Gastroesophageal sphincter (tissue), 4 donors: ENCODE measurements around the gene KLK14. TPM values are rescaled to one million over a fixed set of nuclear protein-coding genes. Genes with fewer than 3 reads are reported as not detected.

ENCODE experiments used
- ATAC-seq: fragments of 150-250 bp; one replicate; pipeline ENCODE4 v1.9.1; 2016; ENCODE audit warnings: mild to moderate bottlenecking, moderate library complexity
- H3K27ac ChIP-seq, 4 donors: fragments of 200-600 bp; sonication (generic) in 3 of 4; 1 replicate in 3 of 4; 2 replicates in 1 of 4; pipeline ENCODE4 v1.5.1; 2016 to 2019
- H3K27me3 ChIP-seq: fragments of 200-600 bp; sonication (generic); one replicate; pipeline ENCODE4 v1.5.1; 2019
- H3K36me3 ChIP-seq, 2 donors: fragments of 200-600 bp; sonication (generic); one replicate each; pipeline ENCODE4 v1.5.1; 2019; ENCODE audit warnings: control low read depth in 1 of 2
- H3K4me1 ChIP-seq, 3 donors: fragments of 200-600 bp; sonication (generic); 1 replicate in 2 of 3; 2 replicates in 1 of 3; pipeline ENCODE4 v1.5.1; 2016 to 2019; ENCODE audit warnings: control low read depth in 2 of 3
- H3K4me3 ChIP-seq, 2 donors: fragments of 200-600 bp; sonication (generic); one replicate each; pipeline ENCODE4 v1.5.1; 2019; ENCODE audit warnings: mild to moderate bottlenecking in 1 of 2, moderate library complexity in 1 of 2
- H3K9me3 ChIP-seq, 3 donors: fragments of 200-600 bp; sonication (generic); one replicate each; pipeline ENCODE4 v1.5.1; 2017 to 2019; ENCODE audit warnings: control low read depth in 2 of 3
- EP300 ChIP-seq: sonication (generic); formaldehyde crosslinking; IDR thresholded peaks from one replicate; pipeline ENCODE4 v1.6.1; 2017; ENCODE audit warnings: antibody characterized with exemption, mild to moderate bottlenecking
- POLR2A ChIP-seq, 2 donors: fragments of 450-650 bp; IDR thresholded peaks; one replicate each; pipeline ENCODE4 v1.6.1; 2017; ENCODE audit warnings: antibody characterized with exemption in 2 of 2, mild to moderate bottlenecking in 2 of 2, moderate library complexity in 1 of 2
- POLR2AphosphoS5 ChIP-seq: sonication (generic); formaldehyde crosslinking; IDR thresholded peaks from one replicate; pipeline ENCODE4 v1.6.1; 2017; ENCODE audit warnings: antibody characterized with exemption
- WGBS, 2 donors: methylation state at CpG; one replicate each; pipeline ENCODE4 v1.1.5; 2018; ENCODE audit warnings: low coverage in 1 of 2; 5-methylcytosine and 5-hydroxymethylcytosine counted together
- total RNA-seq, 4 donors: library from RNA; depleted of rRNA; stranded (reverse); fragments of >200 nt; gene quantifications; one replicate each; pipeline ENCODE4 v1.1.0, GENCODE V29; 2016
- TF ChIP-seq, protein P1 (sequence below), 4 experiments: fragments of 200-600 bp in 2 of 4; fragments of 450-650 bp in 2 of 4; sonication (generic) in 1 of 4; IDR thresholded peaks; one replicate each; pipeline ENCODE4 v1.5.1; 2017 to 2019; ENCODE audit warnings: antibody characterized with exemption in 4 of 4, mild to moderate bottlenecking in 2 of 4, moderate library complexity in 2 of 4

The KLK14 gene
- total RNA-seq, 4 donors from 2014 or later, result not detected

DNA sequence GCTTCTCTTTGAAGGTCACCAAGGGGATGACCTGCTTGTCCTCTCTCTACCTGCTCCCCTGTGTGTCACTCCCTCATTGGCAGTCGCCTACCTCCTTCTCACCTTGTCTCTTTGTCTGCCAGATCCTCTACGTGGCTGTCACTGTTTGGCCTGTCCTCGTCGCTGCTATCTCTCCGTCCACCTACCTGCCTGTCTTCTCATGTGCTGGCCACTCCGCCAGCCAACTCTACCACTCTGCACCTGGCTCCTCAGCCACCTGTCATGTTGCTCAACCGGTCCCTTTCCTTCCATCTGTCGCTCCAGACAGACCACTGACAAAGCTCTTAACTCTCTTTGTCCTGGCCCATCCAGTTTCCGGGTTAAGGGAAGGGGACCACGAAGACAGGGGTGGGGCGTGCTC is 48.0 kb downstream of the KLK14 start, which contains the start of gene KLK12:
TSS of gene KLK12 (minus strand) at position 299 of the 400 bp plus-strand sequence. CDS start 381 bp downstream, outside the sequence.
- peaks cover 64% of the 10 kb centered on the region for H3K27me3 ChIP-seq
- ATAC-seq, result no peak
- H3K36me3 ChIP-seq, result no peaks in the 10 kb centered on the region
- H3K4me1 ChIP-seq, result no peaks in the 10 kb centered on the region
- no peaks in the 10 kb centered on the region for H3K9me3 ChIP-seq
- no peak within 1 kb of the TSS for H3K4me3 ChIP-seq
- TF ChIP-seq, protein P1, sequence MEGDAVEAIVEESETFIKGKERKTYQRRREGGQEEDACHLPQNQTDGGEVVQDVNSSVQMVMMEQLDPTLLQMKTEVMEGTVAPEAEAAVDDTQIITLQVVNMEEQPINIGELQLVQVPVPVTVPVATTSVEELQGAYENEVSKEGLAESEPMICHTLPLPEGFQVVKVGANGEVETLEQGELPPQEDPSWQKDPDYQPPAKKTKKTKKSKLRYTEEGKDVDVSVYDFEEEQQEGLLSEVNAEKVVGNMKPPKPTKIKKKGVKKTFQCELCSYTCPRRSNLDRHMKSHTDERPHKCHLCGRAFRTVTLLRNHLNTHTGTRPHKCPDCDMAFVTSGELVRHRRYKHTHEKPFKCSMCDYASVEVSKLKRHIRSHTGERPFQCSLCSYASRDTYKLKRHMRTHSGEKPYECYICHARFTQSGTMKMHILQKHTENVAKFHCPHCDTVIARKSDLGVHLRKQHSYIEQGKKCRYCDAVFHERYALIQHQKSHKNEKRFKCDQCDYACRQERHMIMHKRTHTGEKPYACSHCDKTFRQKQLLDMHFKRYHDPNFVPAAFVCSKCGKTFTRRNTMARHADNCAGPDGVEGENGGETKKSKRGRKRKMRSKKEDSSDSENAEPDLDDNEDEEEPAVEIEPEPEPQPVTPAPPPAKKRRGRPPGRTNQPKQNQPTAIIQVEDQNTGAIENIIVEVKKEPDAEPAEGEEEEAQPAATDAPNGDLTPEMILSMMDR (IDR thresholded peaks at IDR 0.05), result no peak
- TF ChIP-seq POLR2A (IDR thresholded peaks at IDR 0.05), result no peak
- TF ChIP-seq POLR2AphosphoS5, result no peak
- TF ChIP-seq EP300, result no peak
- WGBS, 2 donors, result 44 to 48% methylated on average over 8 to 11 of the region's 11 CpGs
- no peak within 1 kb of the TSS for H3K27ac ChIP-seq

DNA sequence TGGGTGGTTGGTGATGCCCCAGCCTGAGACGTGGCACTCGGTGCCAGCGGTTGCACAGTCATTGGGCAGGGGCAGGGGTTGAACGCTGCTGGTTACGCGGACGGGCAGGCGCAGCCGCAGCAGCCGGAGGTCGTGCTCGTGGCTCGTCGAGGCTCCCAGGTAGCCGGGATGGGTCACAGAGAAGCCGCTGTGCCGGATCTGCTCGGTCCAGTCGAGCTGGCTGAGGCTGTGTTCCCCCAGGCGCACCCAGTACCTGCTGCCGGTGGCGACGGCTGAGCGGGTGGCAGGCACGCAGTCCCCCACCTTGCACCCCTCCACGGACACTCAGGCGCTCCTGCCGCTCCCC is 50.8 kb downstream of the KLK14 start:
- H3K4me1 ChIP-seq, result no peaks in the 10 kb centered on the region
- H3K27ac ChIP-seq, result no peak overlapping the region
- no peaks in the 10 kb centered on the region for H3K36me3 ChIP-seq
- H3K4me3 ChIP-seq, result no peak overlapping the region
- TF ChIP-seq, protein P1 (IDR thresholded peaks at IDR 0.05), result no peak
- no peak for TF ChIP-seq EP300
- TF ChIP-seq POLR2A (IDR thresholded peaks at IDR 0.05), result no peak
- no peak for TF ChIP-seq POLR2AphosphoS5
- ATAC-seq, result no peak
- peaks cover 84% of the 10 kb centered on the region for H3K27me3 ChIP-seq
- WGBS, 2 donors, result 86 to 88% methylated on average over 5 to 10 of the region's 28 CpGs
- no peaks in the 10 kb centered on the region for H3K9me3 ChIP-seq

DNA sequence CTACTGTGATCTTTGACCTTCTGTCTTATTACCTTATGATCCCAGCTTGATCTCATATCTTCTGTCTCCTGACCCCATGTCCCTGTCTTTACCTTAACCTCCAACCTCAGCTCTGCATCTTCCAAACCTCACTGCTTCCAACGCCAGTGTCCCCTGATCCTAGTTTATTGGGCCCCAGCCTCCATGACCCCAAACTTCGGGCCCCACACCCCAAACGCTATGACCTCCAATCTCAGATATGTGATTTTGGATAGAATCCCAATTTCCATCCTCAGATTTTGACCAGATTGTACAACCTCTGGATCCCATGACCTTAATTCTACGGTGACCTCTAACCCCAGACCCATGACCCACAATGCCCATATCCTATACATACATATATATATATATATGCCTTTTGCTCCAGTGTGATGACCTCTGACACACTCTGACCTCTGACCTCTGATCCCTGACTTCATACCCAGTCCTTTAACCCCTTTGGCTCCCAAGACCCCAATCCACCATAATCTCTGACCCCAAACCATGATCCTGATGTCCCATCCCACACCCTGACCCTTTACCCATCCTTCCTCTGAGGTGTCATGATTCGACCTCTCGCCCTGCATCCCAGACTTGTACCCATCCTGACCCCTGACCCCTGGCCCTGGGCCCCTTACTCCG is 51.3 kb downstream of the KLK14 start:
- Histone ChIP-seq H3K27me3 (peaks cover 89% of the 10 kb centered on the region), H3K4me1 (no peaks in the 10 kb centered on the region), H3K9me3 (no peaks in the 10 kb centered on the region), H3K4me3 (no peak overlapping the region), H3K27ac (no peak overlapping the region), H3K36me3 (no peaks in the 10 kb centered on the region)
- no peak for ATAC-seq
- 76 to 88% methylated on average over 4 to 7 of the region's 7 CpGs for WGBS, 2 donors
- TF ChIP-seq EP300 (no peak), POLR2AphosphoS5 (no peak), POLR2A (IDR thresholded peaks at IDR 0.05) (no peak)
- TF ChIP-seq, protein P1 (IDR thresholded peaks at IDR 0.05), result no peak

DNA sequence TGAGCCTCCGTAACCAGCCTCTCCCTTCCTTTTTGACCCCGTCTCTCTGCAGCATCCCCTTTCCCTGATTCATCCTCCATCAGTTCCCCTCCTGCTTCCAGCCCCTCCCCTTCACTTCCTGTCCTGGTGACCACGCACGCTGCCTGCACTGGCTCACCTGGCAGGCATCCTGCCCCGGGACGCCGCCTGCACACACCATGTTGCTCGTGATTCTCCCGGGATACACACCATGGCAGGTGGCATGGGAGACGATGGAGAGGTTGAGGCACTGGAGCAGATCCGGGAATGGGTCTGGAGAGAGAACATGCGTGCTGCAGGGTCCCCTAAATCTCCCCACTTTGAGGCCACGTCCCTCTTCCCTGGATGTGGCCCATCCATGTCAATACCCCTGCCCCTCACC is 52.1 kb downstream of the KLK14 start:
- WGBS, 2 donors, result 74 to 86% methylated on average over 5 to 11 of the region's 13 CpGs
- Histone ChIP-seq H3K36me3 (no peaks in the 10 kb centered on the region), H3K27ac (no peak overlapping the region), H3K27me3 (peaks cover 93% of the 10 kb centered on the region), H3K4me1 (no peaks in the 10 kb centered on the region), H3K4me3 (no peak overlapping the region), H3K9me3 (no peaks in the 10 kb centered on the region)
- no peak for ATAC-seq
- TF ChIP-seq POLR2AphosphoS5 (no peak), EP300 (no peak), POLR2A (IDR thresholded peaks at IDR 0.05) (no peak)
- TF ChIP-seq, protein P1 (IDR thresholded peaks at IDR 0.05), result no peak

DNA sequence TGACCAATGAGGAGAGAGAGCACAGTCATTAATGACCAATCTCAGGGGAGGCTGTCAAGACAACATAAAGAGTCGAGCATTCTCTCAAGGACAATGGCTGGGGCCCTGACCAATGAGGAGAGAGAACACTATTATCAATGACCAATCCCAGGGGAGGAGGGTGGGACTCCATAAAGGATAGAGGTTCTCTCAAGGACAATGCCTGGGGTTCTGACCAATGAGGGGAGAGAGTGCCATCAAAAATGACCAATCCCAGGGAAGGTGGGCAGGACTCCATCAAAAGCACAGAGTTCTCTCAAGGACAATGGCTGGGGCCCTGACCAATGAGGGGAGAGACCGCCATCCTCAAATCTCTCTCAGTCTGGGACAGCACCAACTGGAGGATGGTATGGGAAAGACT is 53.0 kb downstream of the KLK14 start:
- WGBS, 2 donors, result 63 to 75% methylated on average over 2 of the region's 2 CpGs
- Histone ChIP-seq H3K4me1 (no peaks in the 10 kb centered on the region), H3K27me3 (peaks cover 93% of the 10 kb centered on the region), H3K27ac (no peak overlapping the region), H3K9me3 (no peaks in the 10 kb centered on the region), H3K36me3 (no peaks in the 10 kb centered on the region), H3K4me3 (no peak overlapping the region)
- no peak for ATAC-seq
- TF ChIP-seq POLR2AphosphoS5, result no peak
- TF ChIP-seq POLR2A (IDR thresholded peaks at IDR 0.05), result no peak
- no peak for TF ChIP-seq EP300
- TF ChIP-seq, protein P1 (IDR thresholded peaks at IDR 0.05), result no peak
